A673 (cell line): ENCODE results near the gene RASAL2.

ENCODE experiments used
- CTCF ChIP-seq: fragments of 300-800, 200-600 bp; sonication (generic); conservative IDR thresholded peaks from 2 replicates; pipeline ENCODE4 v1.5.1; 2017; ENCODE audit warnings: low read depth, mild to moderate bottlenecking, antibody characterized with exemption, low read length, moderate library complexity, mixed read lengths
- EZH2 ChIP-seq: fragments of 200-600 bp; sonication (generic); IDR thresholded peaks from 2 replicates; pipeline ENCODE4 v1.6.1; 2017; ENCODE audit warnings: borderline replicate concordance, low read depth, mild to moderate bottlenecking, mixed read lengths, antibody characterized with exemption, low read length; ENCODE audit not compliant: poor library complexity, severe bottlenecking

- TF ChIP-seq EZH2 (no peak), CTCF (no peak)
Measured at GRCh38 chr1:178506669-178507068, 412.8 kb downstream of the RASAL2 start.
